SK-N-SH (cell line): Measurements from ENCODE around the gene POT1. TPM values are rescaled to one million over a fixed set of nuclear protein-coding genes. Genes with fewer than 3 reads are reported as not detected.

ENCODE experiments used
- CTCF ChIA-PET: fragments of 300-600, 350-600 bp; formaldehyde crosslinking; extraction: SDS; loops from one replicate; lab custom pipeline; 2021; lab: Yijun Ruan, JAX
- POLR2A ChIA-PET: fragments of 350-600 bp; sonication (Branson Sonifier 250); formaldehyde crosslinking; extraction: SDS; loops from one replicate; lab custom pipeline; 2020; ENCODE audit warnings: antibody characterized with exemption, inconsistent platforms; lab: Yijun Ruan, JAX
- DNase-seq: peaks from one replicate; pipeline ENCODE4 v3.0.0; 2012
- H2AFZ ChIP-seq: fragments of 200-600 bp; sonication (generic); 2 replicates; pipeline ENCODE4 v1.8.1; 2016; ENCODE audit warnings: antibody characterized with exemption, mild to moderate bottlenecking, low read depth
- H3F3A ChIP-seq: fragments of 200-600 bp; sonication (generic); replicated peaks from 2 replicates; pipeline ENCODE3; 2016; ENCODE audit warnings: antibody characterized with exemption, mild to moderate bottlenecking; ENCODE audit not compliant: insufficient read depth
- H3K27ac ChIP-seq, 2 experiments: fragments of 200-500 bp in 1 of 2; fragments of 200-600 bp in 1 of 2; sonication (Bioruptor generic) in 1 of 2; sonication (generic), shearing (Covaris generic) in 1 of 2; 2 replicates each; pipeline versions ENCODE4 v1.5.1 to v1.6.1; 2014 to 2016; ENCODE audit warnings: low read depth in 2 of 2, inconsistent platforms in 1 of 2, low read length in 1 of 2, mild to moderate bottlenecking in 1 of 2, mixed read lengths in 1 of 2
- H3K27me3 ChIP-seq: fragments of 200-600 bp; sonication (generic), shearing (Covaris generic); 2 replicates; pipeline ENCODE4 v1.6.1; 2016; ENCODE audit warnings: mixed run types; ENCODE audit not compliant: insufficient read depth
- H3K36me3 ChIP-seq, 2 experiments: fragments of 200-500 bp in 1 of 2; fragments of 200-600 bp in 1 of 2; sonication (Bioruptor generic) in 1 of 2; sonication (generic) in 1 of 2; replicated peaks in 1 of 2; 2 replicates each; pipeline versions ENCODE3 to v1.5.1; 2014 to 2016; ENCODE audit warnings: low read length in 1 of 2, mild to moderate bottlenecking in 1 of 2; ENCODE audit not compliant: insufficient read depth in 2 of 2, control insufficient read depth in 1 of 2
- H3K4me1 ChIP-seq, 2 experiments: fragments of 200-500 bp in 1 of 2; fragments of 200-600 bp in 1 of 2; sonication (Bioruptor generic) in 1 of 2; sonication (generic), shearing (Covaris generic) in 1 of 2; 2 replicates each; pipeline versions ENCODE4 v1.5.1 to v1.6.1; 2014 to 2016; ENCODE audit warnings: low read depth in 1 of 2, low read length in 1 of 2, mixed run types in 1 of 2; ENCODE audit not compliant: insufficient read depth in 2 of 2, control insufficient read depth in 1 of 2
- H3K4me2 ChIP-seq: fragments of 200-600 bp; sonication (generic), shearing (Covaris generic); 2 replicates; pipeline ENCODE4 v1.6.1; 2017; ENCODE audit warnings: mixed run types
- H3K4me3 ChIP-seq, 2 experiments: fragments of 200-500 bp in 1 of 2; fragments of 200-600 bp in 1 of 2; sonication (Bioruptor generic) in 1 of 2; sonication (generic), shearing (Covaris generic) in 1 of 2; 2 replicates each; pipeline versions ENCODE4 v1.5.1 to v1.8.1; 2014 to 2016; ENCODE audit warnings: low read depth in 2 of 2, inconsistent platforms in 1 of 2, low read length in 1 of 2, mild to moderate bottlenecking in 1 of 2, mixed read lengths in 1 of 2, moderate library complexity in 1 of 2
- H3K79me2 ChIP-seq: fragments of 200-600 bp; sonication (generic); 2 replicates; pipeline ENCODE4 v1.8.1; 2017; ENCODE audit warnings: mild to moderate bottlenecking; ENCODE audit not compliant: insufficient read depth
- H3K9ac ChIP-seq: fragments of 200-600 bp; sonication (generic); 2 replicates; pipeline ENCODE4 v1.6.1; 2017; ENCODE audit warnings: mixed run types
- H3K9me2 ChIP-seq: fragments of 200-600 bp; sonication (generic); 2 replicates; pipeline ENCODE4 v1.6.1; 2017; ENCODE audit warnings: mixed run types
- H3K9me3 ChIP-seq: fragments of 200-600 bp; sonication (generic); 2 replicates; pipeline ENCODE4 v1.6.1; 2017; ENCODE audit warnings: mixed run types, mild to moderate bottlenecking, moderate library complexity
- H4K20me1 ChIP-seq: fragments of 200-600 bp; sonication (generic); 2 replicates; pipeline ENCODE4 v1.6.1; 2017; ENCODE audit warnings: mild to moderate bottlenecking, mixed run types; ENCODE audit not compliant: insufficient read depth
- CHD2 ChIP-seq: fragments of 150-350 bp; IDR thresholded peaks from 2 replicates; pipeline ENCODE4 v1.6.1; 2018; ENCODE audit warnings: low read length; ENCODE audit not compliant: partially characterized antibody
- EP300 ChIP-seq, 2 experiments: IDR thresholded peaks; 2 replicates each; pipeline versions ENCODE4 v1.4.0 to v1.6.1; 2012; ENCODE audit warnings: borderline replicate concordance in 1 of 2, low read depth in 1 of 2, low read length in 1 of 2
- FOSL2 ChIP-seq: IDR thresholded peaks from 2 replicates; pipeline ENCODE4 v1.4.0; 2012; ENCODE audit warnings: low read depth, mild to moderate bottlenecking, moderate library complexity, borderline replicate concordance
- FOXJ3 ChIP-seq: sonication (generic); formaldehyde crosslinking; IDR thresholded peaks from 2 replicates; pipeline ENCODE4 v1.5.1; 2020; ENCODE audit warnings: mild to moderate bottlenecking, missing genetic modification reagents
- FOXM1 ChIP-seq: IDR thresholded peaks from 2 replicates; pipeline ENCODE4 v1.4.0; 2012; ENCODE audit warnings: low read depth, mild to moderate bottlenecking
- MEF2A ChIP-seq: IDR thresholded peaks from 2 replicates; pipeline ENCODE4 v1.4.0; 2012; ENCODE audit warnings: low read depth, borderline replicate concordance
- WGBS: methylation state at CpG from one replicate; pipeline ENCODE4 v1.1.6; 2017; ENCODE audit warnings: low lambda C conversion rate; 5-methylcytosine and 5-hydroxymethylcytosine counted together
- polyA plus RNA-seq, 3 experiments: library from polyadenylated mRNA; depleted of rRNA; stranded (reverse); fragments of >200 nt; gene quantifications; 2 replicates each; pipeline ENCODE4 v1.2.3, GENCODE V29; 2012
- TF ChIP-seq, protein P1 (sequence below): IDR thresholded peaks from 2 replicates; pipeline ENCODE4 v1.4.0; 2012; ENCODE audit warnings: low read depth
- TF ChIP-seq, protein P2 (sequence below): fragments of 200-600 bp; sonication (generic); IDR thresholded peaks from 2 replicates; pipeline ENCODE4 v1.6.1; 2017; ENCODE audit warnings: antibody characterized with exemption, mild to moderate bottlenecking, moderate library complexity
- TF ChIP-seq, protein P3 (sequence below): fragments of 150-350 bp; IDR thresholded peaks from 2 replicates; pipeline ENCODE4 v1.6.1; 2016; ENCODE audit warnings: mild to moderate bottlenecking, low read depth, low read length

Gene POT1
- polyA plus RNA-seq, 1 of the 3 experiments (the other 2 are of a cell fraction): 18.1 TPM

DNA sequence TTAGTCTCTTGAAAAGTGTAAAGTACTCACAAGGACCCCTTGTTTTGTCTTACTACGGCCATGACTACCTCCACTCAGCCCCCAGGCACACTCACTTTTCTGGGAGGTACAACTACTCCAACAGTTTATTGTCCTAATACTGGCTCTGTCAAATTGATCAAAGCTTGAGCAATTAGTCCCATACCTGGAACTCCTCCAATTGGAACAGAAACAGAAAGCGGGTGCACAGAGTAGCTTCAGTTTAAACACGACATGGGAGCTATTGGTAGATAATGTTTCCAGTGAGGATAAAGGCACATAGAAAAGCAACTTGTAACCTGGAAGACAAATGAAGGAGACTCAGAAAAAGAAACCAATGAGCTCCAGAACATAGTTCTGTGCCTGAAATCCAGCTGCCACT lies 156.3 kb downstream of the POT1 start:
- Histone ChIP-seq H3K9ac (no peak overlapping the region), H3K36me3 (no peaks in the 10 kb centered on the region), H3K9me2 (no peaks in the 10 kb centered on the region), H2AFZ (no peak overlapping the region), H3K9me3 (no peaks in the 10 kb centered on the region), H3K79me2 (no peaks in the 10 kb centered on the region), H4K20me1 (no peaks in the 10 kb centered on the region), H3K27me3 (no peaks in the 10 kb centered on the region), H3K4me3 (no peak overlapping the region), H3K4me1 (no peaks in the 10 kb centered on the region), H3K27ac (no peak overlapping the region), H3K4me2 (no peak overlapping the region), H3F3A (no peaks in the 10 kb centered on the region)
- no peak for DNase-seq
- ChIA-PET CTCF (interaction anchor here (1.0 to 1.8 kb wide), 5 partner anchors 10 to 806 kb away, joined by 3 to 10 read pairs (median 3); no protein-coding TSS in a partner anchor), POLR2A (no interaction called here)
- TF ChIP-seq, protein P1, sequence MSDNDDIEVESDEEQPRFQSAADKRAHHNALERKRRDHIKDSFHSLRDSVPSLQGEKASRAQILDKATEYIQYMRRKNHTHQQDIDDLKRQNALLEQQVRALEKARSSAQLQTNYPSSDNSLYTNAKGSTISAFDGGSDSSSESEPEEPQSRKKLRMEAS: no peak
- TF ChIP-seq, protein P2, sequence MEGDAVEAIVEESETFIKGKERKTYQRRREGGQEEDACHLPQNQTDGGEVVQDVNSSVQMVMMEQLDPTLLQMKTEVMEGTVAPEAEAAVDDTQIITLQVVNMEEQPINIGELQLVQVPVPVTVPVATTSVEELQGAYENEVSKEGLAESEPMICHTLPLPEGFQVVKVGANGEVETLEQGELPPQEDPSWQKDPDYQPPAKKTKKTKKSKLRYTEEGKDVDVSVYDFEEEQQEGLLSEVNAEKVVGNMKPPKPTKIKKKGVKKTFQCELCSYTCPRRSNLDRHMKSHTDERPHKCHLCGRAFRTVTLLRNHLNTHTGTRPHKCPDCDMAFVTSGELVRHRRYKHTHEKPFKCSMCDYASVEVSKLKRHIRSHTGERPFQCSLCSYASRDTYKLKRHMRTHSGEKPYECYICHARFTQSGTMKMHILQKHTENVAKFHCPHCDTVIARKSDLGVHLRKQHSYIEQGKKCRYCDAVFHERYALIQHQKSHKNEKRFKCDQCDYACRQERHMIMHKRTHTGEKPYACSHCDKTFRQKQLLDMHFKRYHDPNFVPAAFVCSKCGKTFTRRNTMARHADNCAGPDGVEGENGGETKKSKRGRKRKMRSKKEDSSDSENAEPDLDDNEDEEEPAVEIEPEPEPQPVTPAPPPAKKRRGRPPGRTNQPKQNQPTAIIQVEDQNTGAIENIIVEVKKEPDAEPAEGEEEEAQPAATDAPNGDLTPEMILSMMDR: no peak
- no peak for TF ChIP-seq EP300 (IDR thresholded peaks at IDR 0.05; ENCODE audit: borderline replicate concordance in 1 of 2, low read depth in 1 of 2, low read length in 1 of 2)
- no peak for TF ChIP-seq MEF2A
- no peak for TF ChIP-seq FOXM1
- TF ChIP-seq FOSL2: no peak
- no peak for TF ChIP-seq CHD2
- TF ChIP-seq FOXJ3 (CRISPR knock-in tag): no peak
- TF ChIP-seq, protein P3, sequence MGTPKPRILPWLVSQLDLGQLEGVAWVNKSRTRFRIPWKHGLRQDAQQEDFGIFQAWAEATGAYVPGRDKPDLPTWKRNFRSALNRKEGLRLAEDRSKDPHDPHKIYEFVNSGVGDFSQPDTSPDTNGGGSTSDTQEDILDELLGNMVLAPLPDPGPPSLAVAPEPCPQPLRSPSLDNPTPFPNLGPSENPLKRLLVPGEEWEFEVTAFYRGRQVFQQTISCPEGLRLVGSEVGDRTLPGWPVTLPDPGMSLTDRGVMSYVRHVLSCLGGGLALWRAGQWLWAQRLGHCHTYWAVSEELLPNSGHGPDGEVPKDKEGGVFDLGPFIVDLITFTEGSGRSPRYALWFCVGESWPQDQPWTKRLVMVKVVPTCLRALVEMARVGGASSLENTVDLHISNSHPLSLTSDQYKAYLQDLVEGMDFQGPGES: no peak
- 79% methylated on average over 3 of the region's 3 CpGs for WGBS

Other genes with a start within 250 kb of the POT1 start
- 0.03 TPM in 1 of 2 replicates, not detected in the other for gene GPR37, start 164.0 kb downstream of the POT1 start, polyA plus RNA-seq (2012; rRNA removed)